Activated naive CD8-positive, alpha-beta T cell treated with anti-CD3 and anti-CD28 coated beads, Interleukin-2, amount 50 U/mL, for 24 hours (primary cell): ENCODE data around the gene SLC22A15.

Experiments
- ATAC-seq: fragments of 150-1000 bp; cut with Tn5 transposase; one replicate; pipeline ENCODE4 v1.10.0; 2021
- DNase-seq: peaks from one replicate; pipeline ENCODE4 v3.0.0; 2021
- H3K27ac Mint-ChIP-seq: one replicate; pipeline ENCODE4 v1.8.0; 2021; ENCODE audit warnings: mild to moderate bottlenecking, mixed read lengths
- H3K27me3 Mint-ChIP-seq: one replicate; pipeline ENCODE4 v1.8.0; 2021; ENCODE audit warnings: mixed read lengths
- H3K36me3 Mint-ChIP-seq: one replicate; pipeline ENCODE4 v1.8.0; 2021; ENCODE audit warnings: low read depth, mixed read lengths
- H3K4me1 Mint-ChIP-seq: one replicate; pipeline ENCODE4 v1.8.0; 2021; ENCODE audit warnings: mixed read lengths
- H3K4me3 Mint-ChIP-seq: one replicate; pipeline ENCODE4 v1.8.0; 2021; ENCODE audit warnings: mild to moderate bottlenecking, moderate library complexity, mixed read lengths
- H3K9me3 Mint-ChIP-seq: one replicate; pipeline ENCODE4 v1.8.0; 2021; ENCODE audit warnings: mixed read lengths

SLC22A15 gene

GRCh38 chr1:116001739-116002487, 25.6 kb downstream of the SLC22A15 start:
- Mint-ChIP-seq H3K4me1 (peaks cover 8% of the 10 kb centered on the region), H3K36me3 (peaks cover 18% of the 10 kb centered on the region), H3K9me3 (peaks cover 42% of the 10 kb centered on the region), H3K27me3 (peaks cover 5% of the 10 kb centered on the region), H3K27ac (no peak overlapping the region), H3K4me3 (no peak overlapping the region)
- DNase-seq (no peak), ATAC-seq (no peak)

- Mint-ChIP-seq H3K27me3 (peaks cover 3% of the 10 kb centered on the region), H3K36me3 (peaks cover 12% of the 10 kb centered on the region), H3K9me3 (peaks cover 32% of the 10 kb centered on the region), H3K4me1 (peaks cover 11% of the 10 kb centered on the region), H3K27ac (no peak overlapping the region), H3K4me3 (no peak overlapping the region)
- DNase-seq (no peak), ATAC-seq (no peak)
These were observed 26.6 kb downstream of the SLC22A15 start for GRCh38 chr1:116002781-116003420.

DNA sequence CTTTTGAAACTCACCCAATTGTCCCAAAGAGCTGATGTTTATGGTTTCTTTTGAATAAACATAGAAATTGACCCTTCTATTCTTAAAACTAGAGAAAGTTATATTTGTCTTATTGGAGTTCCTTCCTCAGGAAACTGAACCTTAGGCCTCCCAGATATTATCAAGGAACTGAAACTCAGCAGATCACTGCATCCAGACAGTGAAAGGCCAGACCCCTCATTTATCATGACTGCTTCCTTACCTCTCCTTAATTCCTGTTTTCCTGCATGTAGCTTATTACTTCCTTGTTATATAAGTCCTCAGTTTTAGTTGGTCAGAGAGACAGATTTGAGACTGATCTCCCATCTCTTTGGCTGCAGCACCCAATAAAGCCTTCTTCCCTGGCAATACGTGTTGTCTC, 27.5 kb downstream of the SLC22A15 start:
- ATAC-seq = no peak
- Mint-ChIP-seq H3K36me3 (peaks cover 3% of the 10 kb centered on the region), H3K27ac (no peak overlapping the region), H3K9me3 (peaks cover 23% of the 10 kb centered on the region), H3K4me1 (peaks cover 11% of the 10 kb centered on the region), H3K27me3 (peaks cover 3% of the 10 kb centered on the region), H3K4me3 (no peak overlapping the region)
- DNase-seq = no peak

- Mint-ChIP-seq H3K27me3 (peaks cover 1% of the 10 kb centered on the region), H3K27ac (peak overlapping the region; percentile 66), H3K9me3 (peaks cover 3% of the 10 kb centered on the region), H3K4me3 (peak overlapping the region; percentile 69), H3K36me3 (peaks cover 2% of the 10 kb centered on the region), H3K4me1 (peaks cover 11% of the 10 kb centered on the region)
- no peak for DNase-seq
- ATAC-seq = peak; percentile 71
These were observed 30.2 kb downstream of the SLC22A15 start for GRCh38 chr1:116006486-116006964.

DNA sequence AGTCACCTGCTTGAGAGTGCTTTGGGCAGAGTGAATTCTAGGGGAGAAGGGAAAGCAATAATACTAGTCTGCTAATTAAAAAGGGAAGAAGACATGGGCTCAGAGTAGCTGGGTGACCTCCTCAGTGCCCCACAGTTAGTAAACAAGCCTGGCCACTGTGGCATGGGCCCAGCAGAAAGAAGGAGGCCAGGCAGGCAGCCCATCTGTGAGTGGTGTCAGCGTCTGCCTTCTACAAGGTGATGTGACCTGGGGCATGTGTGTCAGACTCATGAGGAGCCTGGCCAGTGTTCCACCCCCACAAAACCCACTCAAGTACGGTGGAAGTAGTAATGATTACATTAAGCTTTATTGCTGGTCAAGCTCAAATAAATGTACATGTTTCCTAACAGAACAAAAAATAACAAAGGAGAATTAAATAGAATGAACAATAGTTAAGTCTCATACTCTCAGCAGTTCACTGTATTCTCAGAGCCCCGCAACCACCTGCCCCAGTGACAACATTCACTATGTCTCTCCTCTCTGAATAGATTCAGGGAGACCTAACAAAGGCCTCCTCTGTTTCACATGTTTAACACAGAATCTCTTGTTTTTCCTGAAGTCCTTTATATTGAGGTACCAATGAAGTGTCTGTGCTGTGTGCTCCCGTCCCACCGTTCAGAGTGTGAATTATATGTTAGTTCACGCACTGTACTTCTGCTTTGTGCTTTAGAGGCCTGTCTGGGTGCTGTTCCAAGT, 32.5 kb downstream of the SLC22A15 start:
- Mint-ChIP-seq H3K4me1 (peaks cover 11% of the 10 kb centered on the region), H3K9me3 (no peaks in the 10 kb centered on the region), H3K36me3 (no peaks in the 10 kb centered on the region), H3K27ac (no peak overlapping the region), H3K27me3 (peaks cover 1% of the 10 kb centered on the region), H3K4me3 (no peak overlapping the region)
- no peak for DNase-seq
- ATAC-seq = no peak

- no peak for ATAC-seq
- no peak overlapping the region for H3K27ac Mint-ChIP-seq
- H3K4me1 Mint-ChIP-seq = no peaks in the 10 kb centered on the region
- no peaks in the 10 kb centered on the region for H3K9me3 Mint-ChIP-seq
- no peaks in the 10 kb centered on the region for H3K36me3 Mint-ChIP-seq
- no peak for DNase-seq
- H3K4me3 Mint-ChIP-seq = no peak overlapping the region
- H3K27me3 Mint-ChIP-seq = peaks cover 4% of the 10 kb centered on the region
These were observed 36.4 kb downstream of the SLC22A15 start for GRCh38 chr1:116012716-116013115.

GRCh38 chr1:116015679-116016078, 39.4 kb downstream of the SLC22A15 start:
- H3K9me3 Mint-ChIP-seq = no peaks in the 10 kb centered on the region
- H3K27ac Mint-ChIP-seq = no peak overlapping the region
- H3K36me3 Mint-ChIP-seq = no peaks in the 10 kb centered on the region
- DNase-seq (no peak), ATAC-seq (no peak)
- no peak overlapping the region for H3K4me3 Mint-ChIP-seq
- H3K4me1 Mint-ChIP-seq = no peaks in the 10 kb centered on the region
- H3K27me3 Mint-ChIP-seq = peaks cover 6% of the 10 kb centered on the region

- ATAC-seq (no peak), DNase-seq (no peak)
- H3K27me3 Mint-ChIP-seq = peaks cover 8% of the 10 kb centered on the region
- H3K4me3 Mint-ChIP-seq = no peak overlapping the region
- no peak overlapping the region for H3K27ac Mint-ChIP-seq
- no peaks in the 10 kb centered on the region for H3K36me3 Mint-ChIP-seq
- no peaks in the 10 kb centered on the region for H3K9me3 Mint-ChIP-seq
- no peaks in the 10 kb centered on the region for H3K4me1 Mint-ChIP-seq
These were observed 41.7 kb downstream of the SLC22A15 start for GRCh38 chr1:116018007-116018406.

GRCh38 chr1:116019653-116020253, 43.4 kb downstream of the SLC22A15 start:
- Mint-ChIP-seq H3K9me3 (no peaks in the 10 kb centered on the region), H3K4me1 (no peaks in the 10 kb centered on the region), H3K27me3 (peaks cover 8% of the 10 kb centered on the region), H3K36me3 (no peaks in the 10 kb centered on the region), H3K4me3 (no peak overlapping the region), H3K27ac (no peak overlapping the region)
- ATAC-seq = no peak
- DNase-seq = no peak

DNA sequence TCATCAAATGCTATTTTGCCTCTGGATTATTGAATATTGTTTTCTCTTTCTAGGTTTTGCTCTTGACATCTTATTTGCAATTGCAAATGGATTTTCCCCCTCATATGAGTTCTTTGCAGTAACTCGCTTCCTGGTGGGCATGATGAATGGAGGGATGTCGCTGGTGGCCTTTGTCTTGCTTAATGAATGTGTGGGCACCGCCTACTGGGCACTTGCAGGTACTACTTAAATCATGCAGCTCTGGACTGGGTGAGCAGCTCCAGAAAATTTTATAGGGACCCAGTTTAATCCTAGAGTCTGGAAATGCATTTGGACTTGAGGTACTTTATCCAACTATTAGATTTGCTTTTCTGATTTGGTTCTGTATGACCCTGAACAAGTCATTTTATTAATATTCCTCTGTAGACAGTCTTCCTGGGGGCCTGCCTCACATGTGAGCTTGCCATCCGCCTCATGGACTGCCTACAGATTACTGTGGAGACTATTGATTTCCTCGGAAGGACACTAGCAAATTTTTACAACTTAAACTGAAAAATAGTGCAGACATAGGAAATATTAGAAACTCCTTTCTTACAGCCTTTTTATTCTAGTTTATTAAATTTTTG, 44.5 kb downstream of the SLC22A15 start:
- Mint-ChIP-seq H3K4me1 (no peaks in the 10 kb centered on the region), H3K27me3 (peaks cover 8% of the 10 kb centered on the region), H3K4me3 (no peak overlapping the region), H3K27ac (no peak overlapping the region), H3K9me3 (no peaks in the 10 kb centered on the region), H3K36me3 (no peaks in the 10 kb centered on the region)
- ATAC-seq = peak; percentile 83
- DNase-seq = peak; percentile 45

DNA sequence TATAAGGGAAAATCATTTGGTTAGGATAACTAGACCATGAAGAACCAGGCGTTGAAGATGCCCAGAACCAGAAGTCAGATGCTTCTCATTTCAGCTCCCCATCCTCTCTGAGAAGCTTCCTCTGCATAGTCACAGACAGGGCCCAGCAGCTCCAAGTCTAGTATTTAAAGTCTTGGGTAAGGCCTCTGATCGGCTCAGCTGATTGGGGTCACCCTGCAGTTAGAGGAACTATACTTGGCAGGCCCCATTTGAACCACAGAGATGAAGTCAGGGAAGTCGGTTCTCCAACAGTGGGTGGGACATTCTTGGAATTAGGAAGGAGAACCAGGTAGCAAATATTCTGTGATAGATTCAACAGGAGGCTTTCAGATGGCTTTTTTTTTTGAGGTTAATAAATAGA, 48.3 kb downstream of the SLC22A15 start:
- H3K4me3 Mint-ChIP-seq = no peak overlapping the region
- peaks cover 8% of the 10 kb centered on the region for H3K27me3 Mint-ChIP-seq
- H3K27ac Mint-ChIP-seq = no peak overlapping the region
- no peaks in the 10 kb centered on the region for H3K9me3 Mint-ChIP-seq
- H3K36me3 Mint-ChIP-seq = no peaks in the 10 kb centered on the region
- H3K4me1 Mint-ChIP-seq = no peaks in the 10 kb centered on the region
- ATAC-seq (no peak), DNase-seq (no peak)

- no peak for ATAC-seq
- peaks cover 7% of the 10 kb centered on the region for H3K27me3 Mint-ChIP-seq
These were observed 50.3 kb downstream of the SLC22A15 start for GRCh38 chr1:116026631-116027030.

GRCh38 chr1:116031302-116031835, 55.1 kb downstream of the SLC22A15 start:
- Mint-ChIP-seq H3K9me3 (no peaks in the 10 kb centered on the region), H3K4me3 (no peak overlapping the region), H3K4me1 (no peaks in the 10 kb centered on the region), H3K27me3 (peaks cover 9% of the 10 kb centered on the region), H3K27ac (no peak overlapping the region), H3K36me3 (no peaks in the 10 kb centered on the region)
- ATAC-seq (no peak), DNase-seq (no peak)

More at GRCh38 chr1:116026631-116027030, 50.3 kb downstream of the SLC22A15 start:
- DNase-seq = no peak
- H3K4me1 Mint-ChIP-seq = no peaks in the 10 kb centered on the region
- no peak overlapping the region for H3K27ac Mint-ChIP-seq
- H3K36me3 Mint-ChIP-seq = no peaks in the 10 kb centered on the region
- no peaks in the 10 kb centered on the region for H3K9me3 Mint-ChIP-seq
- no peak overlapping the region for H3K4me3 Mint-ChIP-seq

DNA sequence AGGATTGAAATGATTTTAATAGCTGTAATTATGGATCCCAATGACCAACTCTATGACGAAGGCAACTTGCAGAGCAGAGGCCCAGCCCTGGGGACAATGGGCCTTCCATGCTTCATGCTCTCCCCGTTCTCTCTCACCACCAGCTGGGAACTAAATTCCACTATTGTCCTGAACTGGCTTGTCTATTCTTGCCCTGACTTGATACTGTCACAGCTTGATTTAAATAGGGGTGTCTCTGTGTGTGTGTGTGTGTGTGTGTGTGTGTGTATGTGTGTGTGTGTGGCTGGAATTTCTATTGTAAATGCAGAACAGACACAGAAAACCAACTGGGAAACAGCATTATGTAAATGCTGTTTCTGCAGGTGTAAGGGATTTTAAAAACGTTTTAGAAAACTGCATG, 57.0 kb downstream of the SLC22A15 start:
- H3K36me3 Mint-ChIP-seq = no peaks in the 10 kb centered on the region
- no peak overlapping the region for H3K4me3 Mint-ChIP-seq
- no peaks in the 10 kb centered on the region for H3K4me1 Mint-ChIP-seq
- peaks cover 9% of the 10 kb centered on the region for H3K27me3 Mint-ChIP-seq
- ATAC-seq = no peak
- no peak for DNase-seq
- no peak overlapping the region for H3K27ac Mint-ChIP-seq
- H3K9me3 Mint-ChIP-seq = no peaks in the 10 kb centered on the region
